ENCODE results near the gene ATP1B3.
A peak's percentile ranks its signal among the peaks of the same experiment; 100 is the strongest.
"Not testable (repeated sequence)": the region's sequence is repeated elsewhere in the genome, so short reads cannot be mapped to it uniquely, and the experiment has no call there.

Gene ATP1B3

GRCh38 chr3:141878326-141878725, 1.9 kb downstream of the ATP1B3 start:
- in situ Hi-C loops (cut with HindIII; ENCODE audit: low pct_ligation_motif_present, low sequenced_read_pairs), result no loop called here

DNA sequence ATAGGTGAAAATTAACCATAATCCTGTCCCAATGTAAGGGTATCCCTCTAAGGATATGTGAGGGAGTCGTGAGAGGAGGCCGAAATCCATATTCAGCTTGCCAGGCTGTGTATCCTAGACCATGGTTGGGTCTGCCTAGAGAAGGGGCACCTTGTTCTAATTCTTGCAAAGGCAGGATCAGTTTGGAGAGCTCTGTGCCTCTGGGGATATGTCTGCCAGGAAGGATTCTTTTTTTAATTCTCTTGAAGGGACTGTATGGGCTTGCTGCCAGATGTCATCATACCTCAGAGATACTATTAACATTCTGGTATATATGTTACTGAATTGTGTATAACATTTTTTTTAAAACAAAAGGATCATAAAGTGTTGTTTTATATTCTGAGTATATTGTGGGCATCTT, 2.4 kb downstream of the ATP1B3 start:
- H3K4me3 ChIP-seq (ENCODE audit: low read depth, low read length), result peak overlapping the region; percentile 81
- no peaks in the 10 kb centered on the region for H3K27me3 ChIP-seq (replicated peaks)
- peaks cover 2% of the 10 kb centered on the region for H3K36me3 ChIP-seq (replicated peaks)
- in situ Hi-C loops (cut with HindIII; ENCODE audit: low pct_ligation_motif_present, low sequenced_read_pairs), result no loop called here
- no peak overlapping the region for H3K27ac ChIP-seq
- TF ChIP-seq, protein P1, sequence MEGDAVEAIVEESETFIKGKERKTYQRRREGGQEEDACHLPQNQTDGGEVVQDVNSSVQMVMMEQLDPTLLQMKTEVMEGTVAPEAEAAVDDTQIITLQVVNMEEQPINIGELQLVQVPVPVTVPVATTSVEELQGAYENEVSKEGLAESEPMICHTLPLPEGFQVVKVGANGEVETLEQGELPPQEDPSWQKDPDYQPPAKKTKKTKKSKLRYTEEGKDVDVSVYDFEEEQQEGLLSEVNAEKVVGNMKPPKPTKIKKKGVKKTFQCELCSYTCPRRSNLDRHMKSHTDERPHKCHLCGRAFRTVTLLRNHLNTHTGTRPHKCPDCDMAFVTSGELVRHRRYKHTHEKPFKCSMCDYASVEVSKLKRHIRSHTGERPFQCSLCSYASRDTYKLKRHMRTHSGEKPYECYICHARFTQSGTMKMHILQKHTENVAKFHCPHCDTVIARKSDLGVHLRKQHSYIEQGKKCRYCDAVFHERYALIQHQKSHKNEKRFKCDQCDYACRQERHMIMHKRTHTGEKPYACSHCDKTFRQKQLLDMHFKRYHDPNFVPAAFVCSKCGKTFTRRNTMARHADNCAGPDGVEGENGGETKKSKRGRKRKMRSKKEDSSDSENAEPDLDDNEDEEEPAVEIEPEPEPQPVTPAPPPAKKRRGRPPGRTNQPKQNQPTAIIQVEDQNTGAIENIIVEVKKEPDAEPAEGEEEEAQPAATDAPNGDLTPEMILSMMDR (IDR thresholded peaks at IDR 0.05; ENCODE audit: low read depth, low read length, missing control alignments), result no peak
- no peak for DNase-seq

More at GRCh38 chr3:141878326-141878725, 1.9 kb downstream of the ATP1B3 start:
- TF ChIP-seq, protein P1 (IDR thresholded peaks at IDR 0.05; ENCODE audit: low read depth, low read length, missing control alignments), result no peak
- DNase-seq, result no peak
- Histone ChIP-seq H3K36me3 (replicated peaks) (peaks cover 2% of the 10 kb centered on the region), H3K27me3 (replicated peaks) (no peaks in the 10 kb centered on the region), H3K4me3 (ENCODE audit: low read depth, low read length) (peak overlapping the region; percentile 81), H3K27ac (peak overlapping the region; percentile 88)

GRCh38 chr3:141881702-141882101, 5.3 kb downstream of the ATP1B3 start:
- DNase-seq, result no peak
- TF ChIP-seq, protein P1 (IDR thresholded peaks at IDR 0.05; ENCODE audit: low read depth, low read length, missing control alignments), result no peak
- Histone ChIP-seq H3K4me3 (ENCODE audit: low read depth, low read length) (no peak overlapping the region), H3K27me3 (replicated peaks) (no peaks in the 10 kb centered on the region), H3K36me3 (replicated peaks) (peaks cover 9% of the 10 kb centered on the region), H3K27ac (no peak overlapping the region)
- in situ Hi-C loops (cut with HindIII; ENCODE audit: low pct_ligation_motif_present, low sequenced_read_pairs), result no loop called here

GRCh38 chr3:141887051-141887450, 10.6 kb downstream of the ATP1B3 start:
- DNase-seq, result no peak
- Histone ChIP-seq H3K27ac (no peak overlapping the region), H3K36me3 (replicated peaks) (peaks cover 11% of the 10 kb centered on the region), H3K27me3 (replicated peaks) (no peaks in the 10 kb centered on the region), H3K4me3 (ENCODE audit: low read depth, low read length) (no peak overlapping the region)
- in situ Hi-C loops (cut with HindIII; ENCODE audit: low pct_ligation_motif_present, low sequenced_read_pairs), result no loop called here
- TF ChIP-seq, protein P1 (IDR thresholded peaks at IDR 0.05; ENCODE audit: low read depth, low read length, missing control alignments), result no peak

DNA sequence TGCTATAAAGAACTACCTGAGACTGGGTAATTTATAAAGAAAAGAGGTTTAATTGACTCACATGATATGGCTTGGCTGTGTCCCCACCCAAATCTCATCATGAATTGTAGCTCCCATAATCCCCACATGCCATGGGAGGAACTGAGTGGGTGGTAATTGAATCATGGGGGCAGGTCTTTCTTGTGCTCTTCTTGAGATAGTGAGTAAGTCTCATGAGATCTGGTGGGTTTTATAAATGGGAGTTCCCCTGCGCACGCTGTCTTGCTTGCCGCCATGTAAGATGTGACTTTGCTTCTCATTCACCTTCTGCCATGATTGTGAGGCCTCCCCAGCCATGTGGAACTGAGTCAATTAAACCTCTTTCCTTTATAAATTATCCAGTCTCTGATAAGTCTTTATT, 12.1 kb downstream of the ATP1B3 start:
- H3K27me3 ChIP-seq (replicated peaks); H3K4me3 ChIP-seq (ENCODE audit: low read depth, low read length); H3K27ac ChIP-seq; in situ Hi-C loops (cut with HindIII; ENCODE audit: low pct_ligation_motif_present, low sequenced_read_pairs); H3K36me3 ChIP-seq (replicated peaks); DNase-seq: not testable (repeated sequence)

DNA sequence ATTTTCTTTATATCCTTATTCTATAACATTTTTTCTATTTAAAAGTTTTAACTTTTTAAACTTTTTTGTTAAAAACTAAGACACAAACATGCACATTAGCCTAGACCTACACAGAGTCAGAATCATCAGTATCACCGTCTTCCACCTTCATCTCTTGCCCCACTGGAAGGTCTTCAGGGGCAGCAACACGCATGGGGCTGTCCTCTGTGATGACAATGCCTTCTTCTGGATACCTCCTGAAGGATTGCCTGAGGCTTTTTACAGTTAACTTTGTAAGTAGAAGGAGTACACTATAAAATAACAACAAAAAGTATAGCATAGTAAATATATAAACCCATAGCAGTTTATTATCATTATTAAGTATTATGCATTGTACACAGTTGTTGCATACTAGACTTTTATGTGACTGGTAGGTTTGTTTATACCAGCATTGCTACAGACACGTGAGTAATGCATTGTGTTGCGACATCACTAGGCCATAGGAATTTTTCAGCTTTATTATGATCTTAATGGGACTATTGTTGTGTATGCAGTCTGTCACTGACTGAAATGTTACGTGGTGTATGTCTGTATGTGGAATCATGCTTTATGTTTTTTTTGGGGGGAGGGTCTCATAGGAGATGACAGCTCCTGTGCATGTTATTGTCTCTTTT, 18.2 kb downstream of the ATP1B3 start:
- peak; percentile 66 for DNase-seq
- TF ChIP-seq, protein P1 (IDR thresholded peaks at IDR 0.05; ENCODE audit: low read depth, low read length, missing control alignments), result no peak
- Histone ChIP-seq H3K27me3 (replicated peaks) (no peaks in the 10 kb centered on the region), H3K36me3 (replicated peaks) (peaks cover 7% of the 10 kb centered on the region), H3K27ac (no peak overlapping the region), H3K4me3 (ENCODE audit: low read depth, low read length) (no peak overlapping the region)
- in situ Hi-C loops (cut with HindIII; ENCODE audit: low pct_ligation_motif_present, low sequenced_read_pairs), result no loop called here

Data from brain microvascular endothelial cell (primary cell).